NK-92 (cell line): ENCODE data around the gene GADL1.

Experiments
- DNase-seq: peaks from one replicate; lab custom pipeline; 2025; ENCODE audit not compliant: unreplicated experiment; lab: John Stamatoyannopoulos, UW

The GADL1 gene

DNA sequence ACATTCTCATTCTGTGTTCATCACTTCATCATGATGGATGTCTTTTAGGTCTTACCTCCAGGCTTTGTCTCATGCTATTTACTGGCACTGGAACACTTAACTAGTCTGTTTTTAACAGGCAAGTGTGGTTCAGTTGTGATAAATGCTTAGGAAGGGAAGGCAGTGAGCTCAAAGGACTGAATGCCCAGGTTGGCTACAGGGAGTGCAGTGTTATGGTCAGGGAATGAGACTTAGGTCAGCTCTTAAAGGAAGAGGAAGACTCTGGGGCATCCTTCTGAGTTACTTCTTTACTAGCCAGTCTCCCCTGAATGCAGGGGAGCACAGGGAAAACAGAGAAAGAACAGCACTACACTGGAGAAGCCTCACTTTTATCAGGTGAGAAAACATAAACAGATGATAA, 215.4 kb downstream of the GADL1 start:
- DNase-seq, result no peak

DNA sequence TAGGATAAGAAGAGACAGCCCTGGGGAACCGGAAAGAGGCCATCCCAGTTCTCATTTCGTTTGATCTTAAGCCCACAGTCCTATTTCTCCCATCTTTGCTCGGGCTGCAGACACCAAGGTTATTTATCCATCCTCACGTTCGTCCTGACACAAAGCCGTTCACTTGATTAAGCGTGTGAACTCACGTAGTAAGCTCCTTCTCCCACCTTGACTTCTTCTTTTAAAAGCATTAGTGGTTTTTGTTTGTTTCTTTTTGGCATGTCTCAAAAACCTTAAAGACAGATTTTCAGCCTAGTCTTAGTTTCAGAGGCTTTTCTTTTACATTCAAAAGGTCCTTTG, 217.1 kb downstream of the GADL1 start:
- DNase-seq, result no peak

- no peak for DNase-seq
These were observed 217.8 kb downstream of the GADL1 start for GRCh38 chr3:30676424-30677346.
